HCT116 (cell line): Measurements from ENCODE around the gene ROBO1. TPM values are rescaled to one million over a fixed set of nuclear protein-coding genes. Genes with fewer than 3 reads are reported as not detected.

Experiments used
- ATAC-seq: fragments of 200-7000 bp; cut with Tn5 transposase; 2 replicates; pipeline ENCODE4 v1.9.1; 2020; ENCODE audit warnings: mild to moderate bottlenecking, moderate library complexity
- BruUV-seq: library from RNA; stranded (reverse); fragments of 400-500 nt; replicated peaks from 2 replicates; lab custom pipeline; 2021; lab: Mats Ljungman, UMichigan
- CTCF ChIA-PET: fragments of 300-600 bp; sonication (Branson Sonifier 250); formaldehyde crosslinking; loops from one replicate; lab custom pipeline; 2021; ENCODE audit warnings: antibody characterized with exemption; lab: Charles Lee
- POLR2A ChIA-PET: fragments of 300-600, 350-600 bp; sonication (Branson Sonifier 250); formaldehyde crosslinking; loops from one replicate; lab custom pipeline; 2021; ENCODE audit warnings: antibody characterized with exemption; lab: Charles Lee
- RAD21 ChIA-PET, 2 experiments: fragments of 300-600 bp; sonication (Branson Sonifier 250); formaldehyde crosslinking; loops; one replicate each; lab custom pipeline; 2023; ENCODE audit warnings: low total read pairs in 2 of 2; ENCODE audit not compliant: uncharacterized antibody in 2 of 2, unreplicated experiment in 2 of 2, low non-redundant PET in 1 of 2; lab: Charles Lee
- DNase-seq: peaks from one replicate; pipeline ENCODE4 v3.0.0-alpha.2; 2010; ENCODE audit warnings: low read depth, low spot score
- H2AFZ ChIP-seq: fragments of 200-600 bp; shearing (Covaris generic), sonication (generic); 2 replicates; pipeline ENCODE4 v1.6.1; 2017; ENCODE audit warnings: low read depth, mixed run types, mixed read lengths, antibody characterized with exemption, low read length; ENCODE audit not compliant: poor library complexity, severe bottlenecking
- H3K27ac ChIP-seq: 2 replicates; pipeline ENCODE4 v1.5.1; 2012; ENCODE audit warnings: low read depth, low read length
- H3K27me3 ChIP-seq: fragments of 200-600 bp; sonication (generic); 2 replicates; pipeline ENCODE4 v1.6.1; 2016; ENCODE audit warnings: mixed run types, low read length, mixed read lengths; ENCODE audit not compliant: insufficient read depth
- H3K36me3 ChIP-seq, 2 experiments: fragments of 200-500 bp in 1 of 2; fragments of 200-600 bp in 1 of 2; sonication (Bioruptor generic) in 1 of 2; sonication (generic) in 1 of 2; 2 replicates each; pipeline versions ENCODE4 v1.5.1 to v1.6.1; 2014 to 2016; ENCODE audit warnings: low read length in 2 of 2, inconsistent platforms in 1 of 2, mixed read lengths in 1 of 2, mixed run types in 1 of 2; ENCODE audit not compliant: insufficient read depth in 2 of 2, control insufficient read depth in 1 of 2
- H3K4me1 ChIP-seq, 2 experiments: fragments of 200-600 bp in 1 of 2; sonication (generic) in 1 of 2; 2 replicates each; pipeline versions ENCODE4 v1.5.1 to v1.6.1; 2012 to 2017; ENCODE audit warnings: low read length in 2 of 2, inconsistent platforms in 1 of 2, mild to moderate bottlenecking in 1 of 2, mixed read lengths in 1 of 2, mixed run types in 1 of 2, moderate library complexity in 1 of 2; ENCODE audit not compliant: insufficient read depth in 2 of 2, control insufficient read depth in 1 of 2
- H3K4me2 ChIP-seq: fragments of 200-600 bp; sonication (generic); 2 replicates; pipeline ENCODE4 v1.6.1; 2017; ENCODE audit warnings: mixed run types, low read length, mixed read lengths
- H3K4me3 ChIP-seq, 2 experiments: fragments of 200-600 bp in 1 of 2; sonication (generic) in 1 of 2; replicated peaks in 1 of 2; 2 replicates each; pipeline ENCODE4 v1.5.1; 2011 to 2016; ENCODE audit warnings: low read length in 2 of 2, control low read depth in 1 of 2, low read depth in 1 of 2, mild to moderate bottlenecking in 1 of 2, mixed read lengths in 1 of 2, mixed run types in 1 of 2
- H3K79me2 ChIP-seq: fragments of 200-600 bp; sonication (generic); 2 replicates; pipeline ENCODE4 v1.6.1; 2017; ENCODE audit warnings: mild to moderate bottlenecking, mixed run types, low read length, moderate library complexity, mixed read lengths; ENCODE audit not compliant: insufficient read depth
- H3K9ac ChIP-seq: fragments of 200-600 bp; sonication (generic); 2 replicates; pipeline ENCODE4 v1.6.1; 2016; ENCODE audit warnings: low read length, mixed read lengths
- H3K9me2 ChIP-seq: fragments of 200-600 bp; sonication (generic), shearing (Covaris generic); 2 replicates; pipeline ENCODE4 v1.6.1; 2017; ENCODE audit warnings: mixed run types, mild to moderate bottlenecking, moderate library complexity; ENCODE audit not compliant: insufficient read depth
- H3K9me3 ChIP-seq, 2 experiments: fragments of 200-500 bp in 1 of 2; fragments of 200-600 bp in 1 of 2; sonication (Bioruptor generic) in 1 of 2; sonication (generic) in 1 of 2; 2 replicates each; pipeline ENCODE4 v1.6.1; 2014 to 2017; ENCODE audit warnings: low read length in 2 of 2, mixed read lengths in 2 of 2, inconsistent platforms in 1 of 2, low read depth in 1 of 2, mild to moderate bottlenecking in 1 of 2, mixed run types in 1 of 2, moderate library complexity in 1 of 2; ENCODE audit not compliant: control insufficient read depth in 1 of 2, insufficient read depth in 1 of 2
- H4K20me1 ChIP-seq: fragments of 200-600 bp; sonication (generic), shearing (Covaris generic); 2 replicates; pipeline ENCODE4 v1.6.1; 2017; ENCODE audit warnings: mixed run types, mild to moderate bottlenecking, moderate library complexity; ENCODE audit not compliant: insufficient read depth
- CBX3 ChIP-seq: IDR thresholded peaks from 2 replicates; pipeline ENCODE4 v1.6.1; 2012; ENCODE audit warnings: low read depth
- CEBPB ChIP-seq: IDR thresholded peaks from 2 replicates; pipeline ENCODE4 v1.6.1; 2012; ENCODE audit warnings: low read depth
- EGR1 ChIP-seq: IDR thresholded peaks from 2 replicates; pipeline ENCODE4 v1.6.1; 2012; ENCODE audit warnings: low read depth
- EZH2 ChIP-seq: fragments of 200-600 bp; sonication (generic); IDR thresholded peaks from 2 replicates; pipeline ENCODE4 v1.6.1; 2017; ENCODE audit warnings: antibody characterized with exemption, mixed run types
- EZH2phosphoT487 ChIP-seq: fragments of 200-600 bp; IDR thresholded peaks from 2 replicates; pipeline ENCODE4 v1.6.1; 2018; ENCODE audit warnings: antibody characterized with exemption, borderline replicate concordance
- FOSL1 ChIP-seq: IDR thresholded peaks from 2 replicates; pipeline ENCODE4 v1.6.1; 2012; ENCODE audit warnings: low read depth
- POLR2A ChIP-seq: IDR thresholded peaks from 2 replicates; pipeline ENCODE4 v1.7.0; 2011; ENCODE audit warnings: borderline replicate concordance; ENCODE audit not compliant: insufficient read depth, insufficient read length; ENCODE audit errors: extremely low read depth
- POLR2AphosphoS5 ChIP-seq: IDR thresholded peaks from 2 replicates; pipeline ENCODE4 v1.6.1; 2011; ENCODE audit warnings: mild to moderate bottlenecking, low read depth, low read length, moderate library complexity
- RAD21 ChIP-seq: IDR thresholded peaks from 2 replicates; pipeline ENCODE4 v1.6.1; 2012; ENCODE audit warnings: low read depth, mild to moderate bottlenecking
- SRF ChIP-seq: IDR thresholded peaks from 2 replicates; pipeline ENCODE4 v1.6.1; 2012; ENCODE audit warnings: low read depth
- ZBTB33 ChIP-seq: IDR thresholded peaks from 2 replicates; pipeline ENCODE4 v1.6.1; 2011; ENCODE audit warnings: mild to moderate bottlenecking, low read length, moderate library complexity; ENCODE audit not compliant: insufficient replicate concordance; ENCODE audit errors: extremely low read depth
- ZFX ChIP-seq: fragments of 450-650 bp; IDR thresholded peaks from 2 replicates; pipeline ENCODE4 v1.6.1; 2017
- intact Hi-C: fragments of 100-400 bp; cut with micrococcal nuclease; formaldehyde crosslinking; loops from 2 replicates; pipeline ENCODE4 v1.10.0; 2022
- total RNA-seq: library from RNA; stranded (reverse); gene quantifications from one replicate; pipeline ENCODE4 v1.2.1, GENCODE V29; 2021; ENCODE audit not compliant: unreplicated experiment
- TF ChIP-seq, protein P1 (sequence below): IDR thresholded peaks from 2 replicates; pipeline ENCODE4 v1.6.1; 2012
- TF ChIP-seq, protein P2 (sequence below): IDR thresholded peaks from 2 replicates; pipeline ENCODE4 v1.6.1; 2012

Gene ROBO1
- total RNA-seq, 1 experiment from 2014 or later = 0.27 TPM

DNA sequence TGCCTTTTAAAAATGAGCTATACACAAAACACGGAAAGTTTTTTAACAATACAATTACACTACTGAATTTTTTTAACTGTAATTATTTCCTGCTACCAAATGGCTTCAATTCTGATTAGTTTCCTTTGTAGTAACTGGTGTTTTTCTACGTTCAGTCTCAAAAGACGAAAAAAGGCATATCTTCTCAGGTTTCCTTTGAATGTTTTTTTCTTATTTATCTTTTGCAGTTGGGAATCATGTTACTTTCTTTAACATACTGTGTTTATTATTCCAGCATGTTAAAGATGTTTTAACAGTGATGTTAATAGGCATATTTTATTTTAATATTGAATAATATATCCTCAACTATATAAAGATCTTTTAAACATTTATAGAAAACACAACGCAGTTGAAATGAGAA lies 1055.5 kb downstream of the ROBO1 start:
- Histone ChIP-seq H3K27me3 (no peaks in the 10 kb centered on the region), H3K79me2 (no peaks in the 10 kb centered on the region), H3K9ac (no peak overlapping the region), H3K4me3 (no peak overlapping the region), H3K36me3 (no peaks in the 10 kb centered on the region), H3K4me1 (no peaks in the 10 kb centered on the region), H3K9me2 (no peaks in the 10 kb centered on the region), H3K27ac (no peak overlapping the region)
- CTCF ChIA-PET = no interaction called here
- no peak for ATAC-seq
- POLR2A ChIA-PET = no interaction called here
- intact Hi-C loops = no loop called here
- RAD21 ChIA-PET = no interaction called here
- TF ChIP-seq EZH2phosphoT487 (no peak), EZH2 (no peak), EGR1 (no peak), FOSL1 (no peak), ZFX (no peak), POLR2AphosphoS5 (no peak), RAD21 (no peak), ZBTB33 (no peak), SRF (no peak), POLR2A (no peak), CBX3 (no peak), CEBPB (no peak)
- TF ChIP-seq, protein P1, sequence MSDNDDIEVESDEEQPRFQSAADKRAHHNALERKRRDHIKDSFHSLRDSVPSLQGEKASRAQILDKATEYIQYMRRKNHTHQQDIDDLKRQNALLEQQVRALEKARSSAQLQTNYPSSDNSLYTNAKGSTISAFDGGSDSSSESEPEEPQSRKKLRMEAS = no peak
- TF ChIP-seq, protein P2, sequence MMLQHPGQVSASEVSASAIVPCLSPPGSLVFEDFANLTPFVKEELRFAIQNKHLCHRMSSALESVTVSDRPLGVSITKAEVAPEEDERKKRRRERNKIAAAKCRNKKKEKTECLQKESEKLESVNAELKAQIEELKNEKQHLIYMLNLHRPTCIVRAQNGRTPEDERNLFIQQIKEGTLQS = no peak
- TF ChIP-seq, all 23 proteins: peak for 0
- BruUV-seq = no TSS peak
- Histone ChIP-seq H4K20me1 (no peaks in the 10 kb centered on the region), H3K4me2 (no peak overlapping the region), H2AFZ (no peak overlapping the region), H3K9me3 (peaks cover 6 to 10% of the 10 kb centered on the region in 2 experiments; a peak in 2 of 4 replicates)
- DNase-seq = no peak
